NT2/D1 (cell line): ENCODE data around the gene PSMD2.

Experiments
- DNase-seq: peaks from one replicate; pipeline ENCODE4 v3.0.0-alpha.2; 2011; ENCODE audit warnings: low read depth, low spot score
- H3K27me3 ChIP-seq: 2 replicates; pipeline ENCODE4 v1.6.0; 2011; ENCODE audit warnings: mild to moderate bottlenecking; ENCODE audit not compliant: insufficient read length, insufficient read depth
- H3K36me3 ChIP-seq: 2 replicates; pipeline ENCODE4 v1.6.1; 2011; ENCODE audit warnings: mild to moderate bottlenecking, low read length, mixed read lengths; ENCODE audit not compliant: insufficient read depth, insufficient read length
- H3K4me1 ChIP-seq: 2 replicates; pipeline ENCODE4 v1.5.1; 2011; ENCODE audit not compliant: insufficient read depth, insufficient read length
- H3K4me3 ChIP-seq: 2 replicates; pipeline ENCODE4 v1.5.1; 2011; ENCODE audit warnings: low read depth; ENCODE audit not compliant: insufficient read length
- H3K9ac ChIP-seq: 2 replicates; pipeline ENCODE4 v1.6.0; 2011; ENCODE audit warnings: low read depth; ENCODE audit not compliant: insufficient read length
- H3K9me3 ChIP-seq: 2 replicates; pipeline ENCODE4 v1.5.1; 2011; ENCODE audit warnings: mild to moderate bottlenecking, low read length; ENCODE audit not compliant: insufficient read depth
- SUZ12 ChIP-seq: IDR thresholded peaks from 2 replicates; pipeline ENCODE4 v1.6.1; 2011; ENCODE audit not compliant: insufficient read length, insufficient read depth; ENCODE audit errors: extremely low read depth
- YY1 ChIP-seq: IDR thresholded peaks from 2 replicates; pipeline ENCODE4 v1.6.1; 2011; ENCODE audit not compliant: insufficient read length, insufficient read depth
- ZNF274 ChIP-seq: IDR thresholded peaks from 2 replicates; pipeline ENCODE4 v1.6.1; 2011; ENCODE audit warnings: mild to moderate bottlenecking, low read depth, low read length

Gene PSMD2

DNA sequence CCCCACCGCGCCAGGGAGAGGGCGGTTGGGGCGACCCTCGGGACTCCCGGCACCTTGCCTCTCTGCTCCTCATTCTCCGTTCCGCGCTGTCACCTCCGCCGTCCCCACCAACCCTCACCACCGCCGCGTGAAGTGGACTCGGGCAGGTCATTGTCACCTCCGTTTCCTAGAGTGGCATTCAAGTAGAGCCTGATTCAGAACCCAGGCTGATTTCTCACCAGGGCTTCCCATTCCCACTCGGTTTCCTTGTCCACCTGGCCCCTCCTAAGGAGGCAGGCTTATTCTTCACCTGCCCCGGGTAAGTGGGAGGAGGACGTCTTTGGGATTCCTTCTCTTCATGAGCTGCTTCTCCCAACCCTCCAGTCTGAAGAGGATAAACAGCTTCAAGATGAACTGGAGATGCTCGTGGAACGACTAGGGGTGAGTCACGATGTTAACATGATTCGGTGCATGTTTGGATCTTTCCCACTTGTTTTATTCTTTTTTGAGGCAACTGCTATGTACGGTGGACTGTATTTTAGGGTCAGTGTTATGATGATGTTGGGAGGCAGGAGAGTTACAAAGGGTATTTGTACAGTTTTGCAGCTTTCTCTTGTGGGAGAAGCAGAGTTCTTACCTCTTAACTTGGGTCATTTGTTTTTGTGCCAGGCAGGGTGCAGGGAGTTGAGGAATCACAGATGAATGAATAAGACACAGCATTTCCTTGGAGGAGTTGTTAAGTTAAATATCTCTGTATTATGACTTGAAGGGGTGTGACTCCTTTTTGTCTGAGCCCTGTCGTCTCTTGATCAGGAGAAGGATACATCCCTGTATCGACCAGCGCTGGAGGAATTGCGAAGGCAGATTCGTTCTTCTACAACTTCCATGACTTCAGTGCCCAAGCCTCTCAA lies 692 bp downstream of the PSMD2 start:
- TF ChIP-seq ZNF274 (no peak), SUZ12 (no peak), YY1 (no peak)
- DNase-seq = no peak
- Histone ChIP-seq H3K4me3 (peak overlapping the region; percentile 98), H3K4me1 (no peaks in the 10 kb centered on the region), H3K36me3 (peaks cover 52% of the 10 kb centered on the region), H3K9ac (peak overlapping the region; percentile 98), H3K9me3 (no peaks in the 10 kb centered on the region), H3K27me3 (no peaks in the 10 kb centered on the region)

DNA sequence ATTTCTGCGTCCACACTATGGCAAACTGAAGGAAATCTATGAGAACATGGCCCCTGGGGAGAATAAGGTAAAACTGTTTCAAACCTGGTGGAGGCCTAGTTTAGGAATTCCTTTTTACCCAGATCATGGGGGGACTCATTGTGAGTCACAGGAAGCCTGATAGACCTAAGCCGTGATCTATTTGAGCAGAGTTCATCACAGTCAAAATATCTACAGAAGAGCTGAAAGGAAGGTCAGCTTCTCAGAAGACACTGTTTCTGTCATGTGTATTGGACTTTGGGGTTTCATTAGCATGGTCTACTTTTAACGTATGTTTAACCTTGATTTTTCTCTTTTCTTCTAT lies 1.3 kb downstream of the PSMD2 start:
- Histone ChIP-seq H3K4me3 (peak overlapping the region; percentile 98), H3K4me1 (no peaks in the 10 kb centered on the region), H3K27me3 (no peaks in the 10 kb centered on the region), H3K9me3 (no peaks in the 10 kb centered on the region), H3K36me3 (peaks cover 58% of the 10 kb centered on the region), H3K9ac (peak overlapping the region; percentile 98)
- TF ChIP-seq ZNF274 (no peak), YY1 (no peak), SUZ12 (no peak)
- no peak for DNase-seq

DNA sequence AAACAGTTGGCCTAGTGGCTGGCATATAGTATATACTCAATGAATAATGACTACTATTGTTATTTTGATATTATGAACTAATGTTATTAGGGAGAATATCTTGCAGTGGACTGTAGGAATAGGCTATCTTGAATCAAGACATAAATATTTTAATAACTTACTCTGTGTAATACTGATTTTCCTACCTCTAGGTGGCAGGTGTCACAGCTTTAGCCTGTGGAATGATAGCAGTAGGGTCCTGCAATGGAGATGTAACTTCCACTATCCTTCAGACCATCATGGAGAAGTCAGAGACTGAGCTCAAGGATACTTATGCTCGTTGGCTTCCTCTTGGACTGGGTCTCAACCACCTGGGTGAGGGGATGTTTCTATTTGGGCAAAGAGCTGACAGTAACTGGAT lies 6.5 kb downstream of the PSMD2 start:
- no peak for DNase-seq
- Histone ChIP-seq H3K9me3 (no peaks in the 10 kb centered on the region), H3K4me1 (no peaks in the 10 kb centered on the region), H3K4me3 (no peak overlapping the region), H3K36me3 (peaks cover 95% of the 10 kb centered on the region), H3K9ac (no peak overlapping the region), H3K27me3 (no peaks in the 10 kb centered on the region)
- TF ChIP-seq YY1 (no peak), ZNF274 (no peak), SUZ12 (no peak)

DNA sequence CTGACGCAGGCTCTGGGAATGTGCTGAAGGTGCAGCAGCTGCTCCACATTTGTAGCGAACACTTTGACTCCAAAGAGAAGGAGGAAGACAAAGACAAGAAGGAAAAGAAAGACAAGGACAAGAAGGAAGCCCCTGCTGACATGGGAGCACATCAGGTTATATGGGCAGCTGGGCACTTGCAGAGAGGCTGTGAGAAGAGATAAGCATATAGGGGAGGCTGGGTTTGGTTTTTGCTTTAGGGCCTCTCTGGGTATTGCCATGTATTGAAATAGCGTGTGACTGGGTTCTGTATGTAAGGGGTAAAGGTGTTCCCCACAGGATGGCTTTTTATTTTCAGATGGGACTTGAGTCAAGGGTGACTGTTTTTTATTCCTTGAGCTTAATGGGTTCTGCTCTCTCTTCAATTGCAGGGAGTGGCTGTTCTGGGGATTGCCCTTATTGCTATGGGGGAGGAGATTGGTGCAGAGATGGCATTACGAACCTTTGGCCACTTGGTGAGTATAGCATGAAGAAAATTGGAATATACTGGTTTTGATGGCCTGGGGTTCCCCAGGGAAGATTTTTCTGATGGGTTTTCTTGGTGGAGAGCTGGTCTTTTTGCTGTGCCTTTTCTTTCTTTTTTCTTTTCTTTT lies 7.4 kb downstream of the PSMD2 start:
- no peak overlapping the region for H3K4me3 ChIP-seq
- TF ChIP-seq SUZ12 (no peak), YY1 (no peak), ZNF274 (no peak)
- no peak overlapping the region for H3K9ac ChIP-seq
- no peaks in the 10 kb centered on the region for H3K9me3 ChIP-seq
- H3K4me1 ChIP-seq = no peaks in the 10 kb centered on the region
- H3K36me3 ChIP-seq = peaks cover 86% of the 10 kb centered on the region
- no peaks in the 10 kb centered on the region for H3K27me3 ChIP-seq
- DNase-seq = no peak

DNA sequence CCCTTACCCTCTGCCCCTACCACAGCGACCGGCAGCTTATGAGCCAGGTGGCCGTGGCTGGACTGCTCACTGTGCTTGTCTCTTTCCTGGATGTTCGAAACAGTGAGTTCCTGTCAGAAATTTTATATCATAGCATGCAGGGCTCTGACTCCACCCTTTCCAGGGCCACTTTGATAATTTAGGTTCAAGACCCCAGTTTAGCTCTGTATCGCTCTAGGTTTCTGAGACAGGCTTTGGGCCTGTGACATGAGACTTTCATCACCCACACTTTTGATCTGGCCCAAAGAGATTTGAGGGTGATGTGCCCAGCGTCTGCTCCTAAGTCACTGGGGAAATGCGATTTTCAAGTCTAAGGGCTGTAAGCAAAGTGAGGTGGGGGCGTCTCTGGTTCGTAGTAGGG lies 8.9 kb downstream of the PSMD2 start:
- Histone ChIP-seq H3K36me3 (peaks cover 71% of the 10 kb centered on the region), H3K4me1 (no peaks in the 10 kb centered on the region), H3K9ac (no peak overlapping the region), H3K9me3 (no peaks in the 10 kb centered on the region), H3K4me3 (no peak overlapping the region), H3K27me3 (no peaks in the 10 kb centered on the region)
- TF ChIP-seq ZNF274 (no peak), YY1 (no peak), SUZ12 (no peak)
- no peak for DNase-seq

DNA sequence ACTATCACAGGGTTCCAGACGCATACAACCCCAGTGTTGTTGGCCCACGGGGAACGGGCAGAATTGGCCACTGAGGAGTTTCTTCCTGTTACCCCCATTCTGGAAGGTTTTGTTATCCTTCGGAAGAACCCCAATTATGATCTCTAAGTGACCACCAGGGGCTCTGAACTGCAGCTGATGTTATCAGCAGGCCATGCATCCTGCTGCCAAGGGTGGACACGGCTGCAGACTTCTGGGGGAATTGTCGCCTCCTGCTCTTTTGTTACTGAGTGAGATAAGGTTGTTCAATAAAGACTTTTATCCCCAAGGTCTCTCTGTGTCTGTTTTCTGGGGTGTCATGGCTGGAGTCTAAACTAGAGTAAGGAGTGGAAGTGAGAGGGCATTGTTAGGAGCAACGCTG lies 9.7 kb downstream of the PSMD2 start:
- H3K9me3 ChIP-seq = no peaks in the 10 kb centered on the region
- TF ChIP-seq SUZ12 (no peak), YY1 (no peak), ZNF274 (no peak)
- H3K9ac ChIP-seq = no peak overlapping the region
- peaks cover 63% of the 10 kb centered on the region for H3K36me3 ChIP-seq
- no peaks in the 10 kb centered on the region for H3K4me1 ChIP-seq
- no peaks in the 10 kb centered on the region for H3K27me3 ChIP-seq
- H3K4me3 ChIP-seq = no peak overlapping the region
- DNase-seq = no peak

DNA sequence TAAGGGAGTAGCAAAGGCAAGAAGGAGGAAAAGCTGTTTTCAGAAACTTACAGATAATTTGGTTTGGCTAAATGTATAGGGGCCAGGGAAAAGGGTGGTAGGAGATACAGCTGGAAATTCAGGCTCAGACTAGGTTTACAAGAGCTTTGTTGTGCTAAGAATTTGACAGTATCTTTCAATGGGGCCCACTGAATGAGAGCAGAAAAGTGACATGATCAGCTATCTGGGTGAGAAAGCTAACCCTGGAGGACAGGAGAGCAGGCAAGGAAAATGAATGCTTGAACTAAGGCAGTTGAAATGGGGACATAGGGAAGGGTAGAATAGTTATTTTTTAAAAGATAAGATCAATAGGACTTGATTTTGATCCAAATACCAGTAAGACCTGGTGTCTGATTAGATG lies 12.6 kb downstream of the PSMD2 start:
- TF ChIP-seq SUZ12 (no peak), YY1 (no peak), ZNF274 (no peak)
- DNase-seq = no peak
- Histone ChIP-seq H3K36me3 (peaks cover 51% of the 10 kb centered on the region), H3K27me3 (no peaks in the 10 kb centered on the region), H3K9me3 (no peaks in the 10 kb centered on the region), H3K4me1 (peaks cover 6% of the 10 kb centered on the region), H3K9ac (no peak overlapping the region), H3K4me3 (no peak overlapping the region)
